PC-3 (cell line): ENCODE measurements around the gene SMCO4. TPM values are rescaled to one million over a fixed set of nuclear protein-coding genes. Genes with fewer than 3 reads are reported as not detected.

Source experiments
- ATAC-seq: fragments of 200-7000 bp; cut with Tn5 transposase; 2 replicates; pipeline ENCODE4 v1.9.1; 2020; ENCODE audit warnings: mild to moderate bottlenecking, moderate library complexity
- BruUV-seq: library from RNA; stranded (reverse); fragments of 400-500 nt; replicated peaks from 2 replicates; lab custom pipeline; 2021; lab: Mats Ljungman, UMichigan
- CTCF ChIA-PET: fragments of 300-600 bp; sonication (Branson Sonifier 250); formaldehyde crosslinking; loops from one replicate; lab custom pipeline; 2022; ENCODE audit warnings: antibody characterized with exemption; lab: Charles Lee
- POLR2A ChIA-PET: fragments of 300-600 bp; sonication (Branson Sonifier 250); formaldehyde crosslinking; loops from one replicate; lab custom pipeline; 2022; ENCODE audit warnings: antibody characterized with exemption; ENCODE audit not compliant: unreplicated experiment; lab: Charles Lee
- DNase-seq: peaks from one replicate; pipeline ENCODE4 v3.0.0-alpha.2; 2015
- H2AFZ ChIP-seq: fragments of 300-600 bp; sonication (generic); 2 replicates; pipeline ENCODE4 v1.6.0; 2016; ENCODE audit warnings: antibody characterized with exemption, low read length
- H3F3A ChIP-seq: fragments of 300-600 bp; sonication (generic); one replicate; pipeline ENCODE4 v1.6.0; 2017; ENCODE audit warnings: antibody characterized with exemption, low read length, control low read depth, mild to moderate bottlenecking; ENCODE audit not compliant: unreplicated experiment
- H3K27ac ChIP-seq: fragments of 300-600 bp; sonication (generic); 2 replicates; pipeline ENCODE4 v1.5.1; 2016; ENCODE audit warnings: mild to moderate bottlenecking, low read length
- H3K27me3 ChIP-seq: fragments of 300-600 bp; sonication (generic); 2 replicates; pipeline ENCODE4 v1.6.1; 2016; ENCODE audit warnings: low read length, mixed read lengths
- H3K36me3 ChIP-seq: fragments of 300-600 bp; sonication (generic); 2 replicates; pipeline ENCODE4 v1.6.1; 2016; ENCODE audit warnings: low read depth, mixed run types, low read length, mixed read lengths
- H3K4me1 ChIP-seq: fragments of 300-600 bp; sonication (generic); 2 replicates; pipeline ENCODE4 v1.5.1; 2016; ENCODE audit warnings: low read length; ENCODE audit not compliant: insufficient read depth
- H3K4me2 ChIP-seq: fragments of 300-600 bp; sonication (generic); 2 replicates; pipeline ENCODE4 v1.6.0; 2016; ENCODE audit warnings: low read length
- H3K4me3 ChIP-seq: fragments of 300-600 bp; sonication (generic); 2 replicates; pipeline ENCODE4 v1.5.1; 2016; ENCODE audit warnings: mild to moderate bottlenecking, low read length, mixed read lengths
- H3K79me2 ChIP-seq: fragments of 300-600 bp; sonication (generic); 2 replicates; pipeline ENCODE4 v1.6.1; 2017; ENCODE audit warnings: low read length, mixed read lengths
- H3K9ac ChIP-seq: fragments of 300-600 bp; sonication (generic); 2 replicates; pipeline ENCODE4 v1.6.0; 2016; ENCODE audit warnings: mild to moderate bottlenecking, low read length
- H3K9me2 ChIP-seq: fragments of 300-600 bp; sonication (generic); replicated peaks from 2 replicates; pipeline ENCODE4 v1.6.1; 2016; ENCODE audit warnings: mixed run types, low read length, mixed read lengths
- H3K9me3 ChIP-seq: fragments of 300-600 bp; sonication (generic); 2 replicates; pipeline ENCODE4 v1.6.1; 2016; ENCODE audit warnings: low read length, mixed read lengths
- H4K20me1 ChIP-seq: fragments of 300-600 bp; sonication (generic); 2 replicates; pipeline ENCODE4 v1.6.1; 2016; ENCODE audit warnings: low read length, mixed read lengths
- EZH2 ChIP-seq: fragments of 300-600 bp; sonication (generic); IDR thresholded peaks from one replicate; pipeline ENCODE4 v1.6.1; 2017; ENCODE audit warnings: antibody characterized with exemption, mild to moderate bottlenecking, low read length; ENCODE audit not compliant: unreplicated experiment
- EZH2phosphoT487 ChIP-seq: fragments of 300-600 bp; sonication (generic); IDR thresholded peaks from 2 replicates; pipeline ENCODE4 v1.6.1; 2018; ENCODE audit warnings: mild to moderate bottlenecking, antibody characterized with exemption, low read length, borderline replicate concordance
- intact Hi-C: fragments of 100-400 bp; cut with micrococcal nuclease; formaldehyde crosslinking; loops from 2 replicates; pipeline ENCODE4 v1.9.0; 2023
- total RNA-seq: library from RNA; depleted of rRNA; stranded (reverse); fragments of >200 nt; gene quantifications from 2 replicates; pipeline ENCODE4 v1.2.3, GENCODE V29; 2014
- TF ChIP-seq, protein P1 (sequence below): fragments of 300-600 bp; sonication (generic); conservative IDR thresholded peaks from 2 replicates; pipeline ENCODE4 v1.5.1; 2017; ENCODE audit warnings: antibody characterized with exemption, low read depth, mild to moderate bottlenecking, low read length

Gene SMCO4
- total RNA-seq, 1 experiment from 2014 or later = 23.0 TPM

DNA sequence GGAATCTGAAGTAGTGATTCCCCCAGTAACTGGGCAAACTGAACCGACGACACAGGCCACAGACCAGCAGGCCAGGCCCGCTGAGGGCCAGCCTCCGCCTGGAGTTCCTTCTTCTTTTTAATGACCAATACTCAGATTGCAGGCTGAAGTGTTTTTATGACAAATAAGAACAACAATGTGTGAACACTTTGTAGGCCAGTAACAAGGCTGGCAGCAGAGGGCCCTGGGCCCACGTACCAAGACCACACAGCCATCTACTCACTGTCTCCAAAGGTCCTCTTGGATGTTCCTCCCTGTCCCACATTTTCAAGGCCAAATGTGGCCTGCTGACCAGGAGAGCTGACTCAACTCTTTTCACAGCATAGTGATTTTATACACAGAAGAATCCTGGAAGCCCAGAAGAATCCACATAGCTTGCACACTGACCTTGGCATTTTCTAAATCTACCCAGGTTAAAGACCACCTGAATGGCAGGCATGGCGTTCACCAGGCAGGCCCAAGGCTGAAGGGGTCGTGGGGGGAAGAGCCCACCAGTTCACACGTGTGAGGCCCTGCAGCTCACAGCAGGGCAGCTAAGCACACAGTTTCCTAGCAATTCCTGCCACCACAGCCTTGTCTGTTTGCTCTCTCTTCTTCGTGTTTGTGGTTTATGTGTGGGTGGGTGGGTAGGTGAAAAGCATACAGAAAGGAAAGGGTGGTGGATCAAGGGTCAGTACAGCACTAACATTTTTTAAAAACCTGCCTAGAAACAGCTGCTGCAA, 13.3 kb downstream of the SMCO4 start:
- no TSS peak for BruUV-seq
- Histone ChIP-seq H3K79me2 (no peaks in the 10 kb centered on the region), H3K9me2 (no peaks in the 10 kb centered on the region), H4K20me1 (no peaks in the 10 kb centered on the region), H3K9me3 (no peaks in the 10 kb centered on the region), H2AFZ (no peak overlapping the region), H3K4me3 (no peak overlapping the region), H3K4me2 (peak overlapping the region; percentile 41; the same call in 1 of the 2 replicates), H3K9ac (no peak overlapping the region), H3K36me3 (no peaks in the 10 kb centered on the region), H3K27ac (no peak overlapping the region), H3K4me1 (peaks cover 9% of the 10 kb centered on the region), H3F3A (no peaks in the 10 kb centered on the region), H3K27me3 (no peaks in the 10 kb centered on the region)
- intact Hi-C loops = no loop called here
- ChIA-PET CTCF (interaction anchor here (1.1 kb wide), 1 partner anchor 48 kb away, joined by 3 read pairs; no protein-coding TSS in a partner anchor), POLR2A (no interaction called here)
- TF ChIP-seq EZH2 (no peak), EZH2phosphoT487 (no peak)
- TF ChIP-seq, protein P1, sequence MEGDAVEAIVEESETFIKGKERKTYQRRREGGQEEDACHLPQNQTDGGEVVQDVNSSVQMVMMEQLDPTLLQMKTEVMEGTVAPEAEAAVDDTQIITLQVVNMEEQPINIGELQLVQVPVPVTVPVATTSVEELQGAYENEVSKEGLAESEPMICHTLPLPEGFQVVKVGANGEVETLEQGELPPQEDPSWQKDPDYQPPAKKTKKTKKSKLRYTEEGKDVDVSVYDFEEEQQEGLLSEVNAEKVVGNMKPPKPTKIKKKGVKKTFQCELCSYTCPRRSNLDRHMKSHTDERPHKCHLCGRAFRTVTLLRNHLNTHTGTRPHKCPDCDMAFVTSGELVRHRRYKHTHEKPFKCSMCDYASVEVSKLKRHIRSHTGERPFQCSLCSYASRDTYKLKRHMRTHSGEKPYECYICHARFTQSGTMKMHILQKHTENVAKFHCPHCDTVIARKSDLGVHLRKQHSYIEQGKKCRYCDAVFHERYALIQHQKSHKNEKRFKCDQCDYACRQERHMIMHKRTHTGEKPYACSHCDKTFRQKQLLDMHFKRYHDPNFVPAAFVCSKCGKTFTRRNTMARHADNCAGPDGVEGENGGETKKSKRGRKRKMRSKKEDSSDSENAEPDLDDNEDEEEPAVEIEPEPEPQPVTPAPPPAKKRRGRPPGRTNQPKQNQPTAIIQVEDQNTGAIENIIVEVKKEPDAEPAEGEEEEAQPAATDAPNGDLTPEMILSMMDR = no peak
- ATAC-seq (no peak), DNase-seq (no peak)

DNA sequence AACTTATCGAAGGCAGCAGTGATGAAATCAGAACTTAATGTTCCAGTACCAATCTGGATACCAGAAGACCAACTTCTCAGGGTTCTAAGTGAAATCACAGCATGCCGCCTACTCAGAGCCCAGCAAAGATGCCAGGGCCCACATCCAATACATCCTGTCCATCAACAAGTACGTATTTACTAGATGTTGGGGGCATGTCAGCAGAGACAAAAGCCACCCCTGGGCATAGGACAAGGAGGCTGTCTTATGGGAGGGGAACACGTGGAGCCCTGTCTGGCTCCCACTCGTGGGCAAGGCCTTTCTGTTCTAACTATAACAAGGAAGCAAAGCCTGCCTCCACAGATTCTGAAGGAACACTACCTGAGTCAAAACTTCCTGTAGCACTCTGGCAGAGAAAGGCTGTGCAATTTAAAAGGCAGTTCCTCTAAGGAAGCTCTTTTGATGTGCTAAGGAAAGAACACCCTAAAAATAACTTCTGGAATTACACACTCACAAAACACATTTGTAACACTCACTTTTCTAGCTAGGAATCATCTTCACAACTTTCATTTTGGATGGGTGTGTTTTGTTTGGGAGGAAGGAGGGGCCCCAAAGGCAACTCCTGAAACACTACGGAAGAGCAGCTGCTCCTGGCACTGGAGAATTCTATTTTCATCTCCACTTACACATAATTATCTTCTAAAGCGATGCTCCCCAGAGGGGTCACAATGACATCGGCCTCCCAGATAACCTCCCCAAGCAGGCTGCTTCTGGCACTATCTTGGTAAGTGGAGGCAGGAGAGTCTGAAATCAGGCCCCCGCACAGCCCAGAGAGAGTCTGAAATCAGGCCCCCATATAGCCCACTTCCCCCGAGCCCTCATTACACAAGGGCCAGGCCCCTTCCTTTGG, 14.2 kb downstream of the SMCO4 start:
- no peaks in the 10 kb centered on the region for H3K79me2 ChIP-seq
- DNase-seq (no peak), ATAC-seq (no peak)
- no TSS peak for BruUV-seq
- no peak overlapping the region for H2AFZ ChIP-seq
- no peak overlapping the region for H3K27ac ChIP-seq
- intact Hi-C loops = no loop called here
- no peaks in the 10 kb centered on the region for H3K9me2 ChIP-seq
- H3K36me3 ChIP-seq = no peaks in the 10 kb centered on the region
- H3K4me2 ChIP-seq = no peak overlapping the region
- POLR2A ChIA-PET = no interaction called here
- H3K9me3 ChIP-seq = no peaks in the 10 kb centered on the region
- H3F3A ChIP-seq = no peaks in the 10 kb centered on the region
- H3K4me1 ChIP-seq = peaks cover 9% of the 10 kb centered on the region
- H3K27me3 ChIP-seq = no peaks in the 10 kb centered on the region
- no peak overlapping the region for H3K4me3 ChIP-seq
- CTCF ChIA-PET = interaction anchor here (1.1 kb wide), 1 partner anchor 47 kb away, joined by 3 read pairs; no protein-coding TSS in a partner anchor
- no peaks in the 10 kb centered on the region for H4K20me1 ChIP-seq
- no peak overlapping the region for H3K9ac ChIP-seq
- TF ChIP-seq EZH2phosphoT487 (no peak), EZH2 (no peak)
- TF ChIP-seq, protein P1 = no peak
